H1 (cell line): ENCODE results near the gene HMSD. TPM values are rescaled to one million over a fixed set of nuclear protein-coding genes. Genes with fewer than 3 reads are reported as not detected.
"Not testable (repeated sequence)": the region's sequence is repeated elsewhere in the genome, so short reads cannot be mapped to it uniquely, and the experiment has no call there.

Source experiments
- CTCF ChIA-PET: fragments of 300-600 bp; sonication (Branson Sonifier 250); formaldehyde crosslinking; loops from one replicate; lab custom pipeline; 2021; ENCODE audit not compliant: partially characterized antibody; lab: Charles Lee
- POLR2A ChIA-PET: fragments of 300-600 bp; sonication (Branson Sonifier 250); formaldehyde crosslinking; loops from one replicate; lab custom pipeline; 2021; ENCODE audit warnings: inconsistent platforms; ENCODE audit not compliant: partially characterized antibody; lab: Charles Lee
- DNase-seq, 2 experiments: peaks; one replicate each; pipeline versions ENCODE4 v3.0.0 to v3.0.0-alpha.2; 2010 to 2022; ENCODE audit warnings: low spot score in 2 of 2, low read depth in 1 of 2, mixed read lengths in 1 of 2
- FAIRE-seq: peaks from 2 replicates; lab custom pipeline; 2011; peaks lifted over from hg19 to GRCh38; lab: Jason Lieb, UNC
- H2AFZ ChIP-seq: 2 replicates; pipeline ENCODE4 v1.8.1; 2012; ENCODE audit warnings: low read length, inconsistent platforms
- H2AK5ac ChIP-seq: 2 replicates; pipeline ENCODE4 v1.6.1; 2013; ENCODE audit warnings: low read depth, low read length
- H2BK120ac ChIP-seq: replicated peaks from 2 replicates; pipeline ENCODE3; 2013; ENCODE audit warnings: low read depth, low read length, inconsistent platforms
- H2BK12ac ChIP-seq: 2 replicates; pipeline ENCODE4 v1.6.1; 2013; ENCODE audit warnings: low read depth, low read length
- H2BK15ac ChIP-seq: 2 replicates; pipeline ENCODE4 v1.6.1; 2013; ENCODE audit warnings: low read length
- H2BK20ac ChIP-seq: 2 replicates; pipeline ENCODE4 v1.6.1; 2013; ENCODE audit warnings: low read length
- H2BK5ac ChIP-seq: 2 replicates; pipeline ENCODE4 v1.6.1; 2013; ENCODE audit warnings: low read depth, low read length
- H3K14ac ChIP-seq: 2 replicates; pipeline ENCODE4 v1.6.1; 2013; ENCODE audit warnings: inconsistent platforms; ENCODE audit not compliant: insufficient read length
- H3K18ac ChIP-seq: 2 replicates; pipeline ENCODE4 v1.6.1; 2013; ENCODE audit warnings: low read length; ENCODE audit errors: extremely low read depth
- H3K23ac ChIP-seq: 2 replicates; pipeline ENCODE4 v1.6.1; 2013; ENCODE audit warnings: inconsistent platforms; ENCODE audit not compliant: insufficient read length
- H3K23me2 ChIP-seq: 2 replicates; pipeline ENCODE4 v1.6.1; 2013; ENCODE audit warnings: low read depth, low read length
- H3K27ac ChIP-seq: 2 replicates; pipeline ENCODE4 v1.6.1; 2011; ENCODE audit warnings: low read depth, low read length, inconsistent platforms
- H3K27me3 ChIP-seq, 4 experiments: replicated peaks in 1 of 4; 1 replicate in 1 of 4; 2 replicates in 3 of 4; pipeline versions ENCODE4 v1.6.1 to v1.8.1; 2011 to 2013; ENCODE audit warnings: low read length in 3 of 4, mild to moderate bottlenecking in 3 of 4, inconsistent platforms in 2 of 4, mixed read lengths in 2 of 4, moderate library complexity in 1 of 4; ENCODE audit not compliant: control insufficient read depth in 3 of 4, insufficient read depth in 3 of 4; ENCODE audit errors: extremely low read depth in 1 of 4
- H3K36me3 ChIP-seq, 4 experiments: 2 replicates each; pipeline versions ENCODE4 v1.6.1 to v1.8.1; 2011 to 2013; ENCODE audit warnings: mild to moderate bottlenecking in 4 of 4, low read length in 3 of 4, moderate library complexity in 2 of 4, control low read depth in 1 of 4, inconsistent platforms in 1 of 4; ENCODE audit not compliant: insufficient read depth in 4 of 4, control insufficient read depth in 2 of 4
- H3K4ac ChIP-seq: replicated peaks from 2 replicates; pipeline ENCODE3; 2013; ENCODE audit warnings: low read length, low read depth, mixed read lengths, inconsistent platforms; ENCODE audit not compliant: insufficient read length
- H3K4me1 ChIP-seq, 4 experiments: replicated peaks in 1 of 4; 1 replicate in 1 of 4; 2 replicates in 3 of 4; pipeline versions ENCODE4 v1.6.1 to v1.8.1; 2011 to 2013; ENCODE audit warnings: low read length in 3 of 4, inconsistent platforms in 2 of 4, mixed read lengths in 1 of 4; ENCODE audit not compliant: insufficient read depth in 4 of 4, control insufficient read depth in 3 of 4
- H3K4me2 ChIP-seq, 2 experiments: 2 replicates each; pipeline versions ENCODE4 v1.6.1 to v1.8.1; 2011 to 2013; ENCODE audit warnings: low read depth in 2 of 2, low read length in 2 of 2, control low read depth in 1 of 2, inconsistent platforms in 1 of 2, mild to moderate bottlenecking in 1 of 2; ENCODE audit not compliant: insufficient read depth in 1 of 2
- H3K4me3 ChIP-seq, 4 experiments: fragments of 200-600, 300-600 bp in 1 of 4; sonication (generic), shearing (Covaris generic), sonication (Bioruptor Twin) in 1 of 4; 2 replicates each; pipeline versions ENCODE4 v1.5.1 to v1.8.1; 2011 to 2016; ENCODE audit warnings: low read length in 4 of 4, low read depth in 3 of 4, control low read depth in 2 of 4, inconsistent platforms in 2 of 4, mild to moderate bottlenecking in 2 of 4, mixed read lengths in 1 of 4, moderate library complexity in 1 of 4; ENCODE audit not compliant: insufficient read depth in 2 of 4; ENCODE audit errors: extremely low read depth in 1 of 4
- H3K56ac ChIP-seq: replicated peaks from 2 replicates; pipeline ENCODE3; 2013; ENCODE audit warnings: low read depth, mild to moderate bottlenecking, mixed read lengths, low read length, inconsistent platforms; ENCODE audit not compliant: insufficient read length
- H3K79me1 ChIP-seq: 2 replicates; pipeline ENCODE4 v1.6.1; 2013; ENCODE audit warnings: low read depth, low read length, control low read depth
- H3K79me2 ChIP-seq, 2 experiments: 2 replicates each; pipeline versions ENCODE4 v1.6.1 to v1.8.1; 2012 to 2013; ENCODE audit warnings: low read length in 2 of 2, mild to moderate bottlenecking in 2 of 2, inconsistent platforms in 1 of 2; ENCODE audit not compliant: insufficient read depth in 2 of 2, control insufficient read depth in 1 of 2
- H3K9ac ChIP-seq, 4 experiments: replicated peaks in 1 of 4; 1 replicate in 1 of 4; 2 replicates in 3 of 4; pipeline versions ENCODE4 v1.6.1 to v1.8.1; 2011 to 2013; ENCODE audit warnings: low read depth in 3 of 4, low read length in 3 of 4, control low read depth in 2 of 4, mild to moderate bottlenecking in 2 of 4, moderate library complexity in 2 of 4, inconsistent platforms in 1 of 4; ENCODE audit errors: extremely low read depth in 1 of 4
- H3K9me3 ChIP-seq, 2 experiments: 2 replicates each; pipeline versions ENCODE4 v1.6.1 to v1.8.1; 2012 to 2013; ENCODE audit warnings: mild to moderate bottlenecking in 2 of 2, moderate library complexity in 2 of 2, control low read depth in 1 of 2, inconsistent platforms in 1 of 2, low read depth in 1 of 2, low read length in 1 of 2, mixed read lengths in 1 of 2; ENCODE audit not compliant: insufficient read depth in 2 of 2
- H4K20me1 ChIP-seq, 2 experiments: replicated peaks in 1 of 2; 2 replicates each; pipeline versions ENCODE3 to v1.8.1; 2011 to 2013; ENCODE audit warnings: inconsistent platforms in 2 of 2, low read length in 2 of 2, mild to moderate bottlenecking in 1 of 2; ENCODE audit not compliant: insufficient read depth in 2 of 2, control insufficient read depth in 1 of 2
- H4K5ac ChIP-seq: 2 replicates; pipeline ENCODE4 v1.6.1; 2013; ENCODE audit warnings: low read length, low read depth, mixed read lengths, inconsistent platforms; ENCODE audit not compliant: insufficient read length
- H4K8ac ChIP-seq: 2 replicates; pipeline ENCODE4 v1.8.0; 2013; ENCODE audit warnings: mild to moderate bottlenecking, moderate library complexity, low read length, inconsistent platforms; ENCODE audit not compliant: insufficient read depth; ENCODE audit errors: extremely low read depth
- H4K91ac ChIP-seq: replicated peaks from 2 replicates; pipeline ENCODE3; 2013; ENCODE audit warnings: low read length, mixed read lengths, inconsistent platforms; ENCODE audit not compliant: insufficient read length
- POLR2A ChIP-seq, 2 experiments: IDR thresholded peaks; 1 replicate in 1 of 2; 2 replicates in 1 of 2; pipeline ENCODE4 v1.6.1; 2011; ENCODE audit warnings: low read depth in 2 of 2, low read length in 2 of 2, mild to moderate bottlenecking in 2 of 2; ENCODE audit errors: control extremely low read depth in 1 of 2
- RNF2 ChIP-seq: fragments of 200-900, 300-1000 bp; sonication (generic); IDR thresholded peaks from 2 replicates; pipeline ENCODE4 v1.7.1; 2016; ENCODE audit warnings: borderline replicate concordance, low read depth, mild to moderate bottlenecking, antibody characterized with exemption, low read length; ENCODE audit not compliant: poor library complexity, severe bottlenecking; ENCODE audit errors: missing control alignments
- SIRT6 ChIP-seq: IDR thresholded peaks from one replicate; pipeline ENCODE4 v1.7.1; 2012; ENCODE audit warnings: low read length, inconsistent platforms
- polyA plus RNA-seq, 7 experiments: library from polyadenylated mRNA; depleted of rRNA in 3 of 7; stranded (reverse) in 5 of 7; unstranded in 2 of 7; fragments of >200 nt in 5 of 7; fragments of 200-250 nt in 2 of 7; gene quantifications; 1 replicate in 5 of 7; 2 replicates in 1 of 7; 4 replicates in 1 of 7; pipeline versions ENCODE4 v1.2.1 to v1.2.3, GENCODE V29; 2011 to 2013; ENCODE audit warnings: missing spikeins in 2 of 7, mixed read lengths in 2 of 7
- total RNA-seq: library from RNA; stranded (reverse); fragmentation: NEBNext Ultra II Directional; extraction: Animal tissue kit (Norgen Biotek cat#: 25700); gene quantifications from 2 replicates; pipeline ENCODE4 v1.2.1, GENCODE V29; 2021
- TF ChIP-seq, protein P1 (sequence below): IDR thresholded peaks from 2 replicates; pipeline ENCODE4 v1.6.1; 2011; ENCODE audit warnings: low read length, improper control_type of control experiment

HMSD gene
- total and polyA plus RNA-seq, 2 of the 8 experiments (the other 6 are each of a cell fraction or from before 2014, with no cell fraction given), result 1.3 to 3.0 TPM

DNA sequence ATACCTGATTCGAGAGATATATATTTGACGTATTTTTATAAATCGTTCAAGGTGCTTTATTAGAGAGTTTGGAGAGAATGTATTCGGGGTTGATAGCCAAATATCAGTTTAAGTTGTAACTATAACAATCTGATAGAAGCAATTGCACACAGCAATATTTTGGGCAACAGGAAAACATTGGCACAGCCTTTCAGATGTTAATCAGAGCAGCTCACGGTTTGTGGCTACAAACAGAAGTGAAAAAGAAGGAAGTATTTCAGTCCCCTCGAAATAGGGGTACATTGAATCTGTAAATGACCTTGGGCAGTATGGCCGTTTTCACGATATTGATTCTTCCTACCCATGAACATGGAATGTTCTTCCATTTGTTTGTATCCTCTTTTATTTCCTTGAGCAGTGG lies 20.8 kb upstream of the HMSD start (continued):
- TF ChIP-seq, protein P1, sequence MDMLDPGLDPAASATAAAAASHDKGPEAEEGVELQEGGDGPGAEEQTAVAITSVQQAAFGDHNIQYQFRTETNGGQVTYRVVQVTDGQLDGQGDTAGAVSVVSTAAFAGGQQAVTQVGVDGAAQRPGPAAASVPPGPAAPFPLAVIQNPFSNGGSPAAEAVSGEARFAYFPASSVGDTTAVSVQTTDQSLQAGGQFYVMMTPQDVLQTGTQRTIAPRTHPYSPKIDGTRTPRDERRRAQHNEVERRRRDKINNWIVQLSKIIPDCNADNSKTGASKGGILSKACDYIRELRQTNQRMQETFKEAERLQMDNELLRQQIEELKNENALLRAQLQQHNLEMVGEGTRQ, result no peak
- TF ChIP-seq RNF2 (no peak), SIRT6 (no peak), POLR2A (IDR thresholded peaks at IDR 0.05; ENCODE audit: control extremely low read depth in 1 of 2, low read depth in 2 of 2, low read length in 2 of 2) (no peak)
- TF ChIP-seq, all 59 proteins: peak for 0

DNA sequence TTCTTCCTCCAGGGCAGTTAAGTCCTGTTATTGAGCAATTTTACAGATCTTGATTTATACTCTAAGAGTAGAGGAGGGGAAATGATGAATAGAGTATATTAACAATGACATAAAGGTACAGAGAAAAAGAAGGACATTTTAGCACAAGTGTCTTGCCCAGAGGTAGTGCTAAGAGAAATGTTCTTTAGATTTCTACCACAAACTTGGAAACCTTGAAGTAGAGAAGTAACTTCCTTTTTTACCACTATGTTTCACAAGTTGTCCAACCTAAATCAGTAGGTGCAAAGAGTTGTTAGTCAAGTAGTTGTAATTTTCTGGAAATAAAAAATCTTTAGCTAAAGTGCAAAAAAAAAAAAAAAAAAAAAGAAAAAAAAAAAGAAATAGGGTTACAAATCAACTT lies 19.7 kb upstream of the HMSD start:
- CTCF ChIA-PET, result interaction anchor here (0.6 kb wide), 1 partner anchor 1897 kb away, joined by 3 read pairs; no protein-coding TSS in a partner anchor

More for the DNA sequence above, 19.7 kb upstream of the HMSD start:
- H3K36me3 ChIP-seq, H3K18ac ChIP-seq, H3K9ac ChIP-seq, H3K23ac ChIP-seq, H4K5ac ChIP-seq, H2AK5ac ChIP-seq, H2BK5ac ChIP-seq, H4K91ac ChIP-seq, H3K27me3 ChIP-seq, H2BK20ac ChIP-seq, H3K79me1 ChIP-seq, H3K14ac ChIP-seq, H2BK120ac ChIP-seq, H3K4ac ChIP-seq, FAIRE-seq, H3K4me1 ChIP-seq, DNase-seq, H2BK15ac ChIP-seq, H4K8ac ChIP-seq, H3K4me2 ChIP-seq, H3K56ac ChIP-seq, POLR2A ChIA-PET, H3K27ac ChIP-seq, H4K20me1 ChIP-seq, H3K79me2 ChIP-seq, H3K23me2 ChIP-seq, H3K4me3 ChIP-seq, H2BK12ac ChIP-seq, H3K9me3 ChIP-seq, H2AFZ ChIP-seq: not testable (repeated sequence)
